SJCRH30 (cell line): Measurements from ENCODE around the gene SLC25A19. TPM values are rescaled to one million over a fixed set of nuclear protein-coding genes. Genes with fewer than 3 reads are reported as not detected.
"Not testable (repeated sequence)": the region's sequence is repeated elsewhere in the genome, so short reads cannot be mapped to it uniquely, and the experiment has no call there.

Source experiments
- DNase-seq, 2 experiments: peaks; one replicate each; pipeline ENCODE4 v3.0.0-alpha.2; 2015 to 2020
- H3K27ac ChIP-seq: fragments of 250-450 bp; sonication (Bioruptor Pico); 2 replicates; pipeline ENCODE4 v1.5.1; 2020; ENCODE audit warnings: mild to moderate bottlenecking, moderate library complexity
- H3K27me3 ChIP-seq: fragments of 250-450 bp; sonication (Bioruptor Pico); 2 replicates; pipeline ENCODE4 v1.5.1; 2020; ENCODE audit warnings: mild to moderate bottlenecking, moderate library complexity
- H3K36me3 ChIP-seq: fragments of 250-450 bp; sonication (Bioruptor Pico); 2 replicates; pipeline ENCODE4 v1.5.1; 2020; ENCODE audit warnings: mild to moderate bottlenecking, moderate library complexity
- H3K4me1 ChIP-seq: fragments of 250-450 bp; sonication (Bioruptor Pico); 2 replicates; pipeline ENCODE4 v1.5.1; 2020; ENCODE audit warnings: mild to moderate bottlenecking, moderate library complexity
- H3K4me3 ChIP-seq: fragments of 250-450 bp; sonication (Bioruptor Pico); 2 replicates; pipeline ENCODE4 v1.5.1; 2020; ENCODE audit warnings: mild to moderate bottlenecking, moderate library complexity
- H3K9me3 ChIP-seq: fragments of 250-450 bp; sonication (Bioruptor Pico); replicated peaks from 2 replicates; pipeline ENCODE4 v1.5.1; 2020; ENCODE audit warnings: mild to moderate bottlenecking, moderate library complexity
- total RNA-seq: library from RNA; depleted of rRNA; stranded (reverse); fragments of >200 nt; shearing (Covaris generic); gene quantifications from 2 replicates; pipeline ENCODE4 v1.2.3, GENCODE V29; 2014

Gene SLC25A19
- total RNA-seq, 1 experiment from 2014 or later = 18.7 TPM

DNA sequence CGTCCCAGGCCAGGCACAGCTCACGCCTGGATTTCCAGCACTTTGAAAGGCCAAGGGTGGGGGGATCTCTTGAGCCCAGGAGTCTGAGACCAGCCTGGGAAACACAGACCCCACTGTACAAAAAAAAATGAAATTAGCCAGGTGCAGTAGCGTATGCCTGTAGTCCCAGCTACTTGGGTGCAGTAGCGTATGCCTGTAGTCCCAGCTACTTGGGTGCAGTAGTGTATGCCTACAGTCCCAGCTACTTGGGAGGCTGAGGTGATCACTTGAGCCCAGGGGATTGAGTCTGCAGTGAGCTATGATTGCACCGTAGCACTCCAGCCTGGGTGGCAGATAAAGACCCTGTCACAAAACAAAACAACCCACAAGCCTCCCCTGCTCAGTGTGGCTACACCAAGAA is 27.0 kb upstream of the SLC25A19 start:
- H3K4me1 ChIP-seq = no peaks in the 10 kb centered on the region
- H3K27ac ChIP-seq = no peak overlapping the region
- no peaks in the 10 kb centered on the region for H3K27me3 ChIP-seq
- H3K36me3 ChIP-seq = peaks cover 7% of the 10 kb centered on the region
- DNase-seq = no peak
- H3K4me3 ChIP-seq = no peak overlapping the region
- no peaks in the 10 kb centered on the region for H3K9me3 ChIP-seq

DNA sequence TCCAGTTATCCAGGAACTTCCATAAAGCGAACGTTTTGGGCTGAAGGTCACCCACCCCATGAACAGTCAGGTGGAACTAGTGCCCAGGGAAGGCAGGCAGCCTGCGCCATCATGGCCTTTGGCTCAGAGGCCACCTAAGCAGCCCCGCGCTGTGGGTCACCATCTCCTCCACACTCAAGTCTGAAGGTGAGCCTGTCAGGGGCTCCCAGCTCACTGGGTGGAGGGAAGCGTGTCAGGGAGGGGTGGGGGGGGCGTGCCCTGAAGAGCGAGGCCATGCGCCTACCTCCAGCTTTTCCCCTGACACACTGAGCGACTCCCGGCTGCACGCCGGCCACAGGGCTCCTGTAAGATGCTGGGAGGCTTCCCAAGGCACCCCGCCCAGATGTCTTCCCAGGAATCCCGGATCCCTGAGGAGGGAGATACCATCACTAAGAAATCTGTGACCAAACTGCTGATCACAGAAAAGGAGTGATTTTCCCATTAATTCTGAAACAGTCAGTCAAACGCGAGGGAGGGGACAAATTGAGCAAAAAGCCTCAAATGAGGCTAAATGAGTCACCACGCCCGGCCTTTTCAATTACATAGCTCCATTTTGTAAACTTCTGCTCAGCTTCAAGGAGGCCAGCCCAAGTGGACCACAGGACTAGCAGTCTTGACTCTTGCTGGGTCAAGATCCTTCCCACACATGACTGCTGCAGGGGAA is 26.5 kb upstream of the SLC25A19 start:
- no peak for DNase-seq
- Histone ChIP-seq H3K9me3 (no peaks in the 10 kb centered on the region), H3K27ac (no peak overlapping the region), H3K36me3 (peaks cover 4% of the 10 kb centered on the region), H3K4me1 (no peaks in the 10 kb centered on the region), H3K27me3 (no peaks in the 10 kb centered on the region), H3K4me3 (no peak overlapping the region)

DNA sequence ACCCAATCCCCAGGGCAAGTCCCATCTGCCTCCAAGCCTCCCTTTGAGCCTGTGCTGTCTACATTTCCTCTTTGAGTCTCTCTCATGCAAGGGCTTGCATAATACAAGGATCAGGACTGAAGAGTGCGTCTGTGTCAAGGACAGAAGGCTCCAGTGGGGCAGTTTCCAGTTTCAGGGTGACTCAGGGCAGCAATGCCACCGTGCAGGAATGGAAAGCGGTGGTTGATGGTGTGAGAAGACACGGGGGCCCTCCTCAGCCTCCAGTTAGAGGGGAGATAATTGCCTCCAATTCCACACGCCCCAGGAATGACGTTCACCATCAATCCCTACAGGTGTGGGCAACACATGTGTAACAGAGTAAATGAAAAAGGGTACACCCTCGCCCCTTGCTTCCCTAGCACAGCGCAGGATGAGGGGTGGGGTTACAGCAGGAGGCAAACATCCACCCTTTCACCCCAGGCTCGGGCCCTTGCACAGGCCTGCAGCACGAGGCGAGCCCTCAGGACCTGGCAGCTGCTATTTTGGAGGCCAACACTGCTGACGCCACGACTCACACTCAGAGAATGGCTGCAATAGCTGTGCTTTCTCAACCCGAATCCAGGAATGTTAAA is 24.8 kb upstream of the SLC25A19 start:
- no peak overlapping the region for H3K27ac ChIP-seq
- H3K9me3 ChIP-seq = no peaks in the 10 kb centered on the region
- H3K36me3 ChIP-seq = 0 out of 2 replicates have a peak, but pooled peaks cover 2% of the 10 kb centered on the region
- H3K4me1 ChIP-seq = no peaks in the 10 kb centered on the region
- H3K27me3 ChIP-seq = no peaks in the 10 kb centered on the region
- DNase-seq = peak; percentile 29
- H3K4me3 ChIP-seq = no peak overlapping the region

DNA sequence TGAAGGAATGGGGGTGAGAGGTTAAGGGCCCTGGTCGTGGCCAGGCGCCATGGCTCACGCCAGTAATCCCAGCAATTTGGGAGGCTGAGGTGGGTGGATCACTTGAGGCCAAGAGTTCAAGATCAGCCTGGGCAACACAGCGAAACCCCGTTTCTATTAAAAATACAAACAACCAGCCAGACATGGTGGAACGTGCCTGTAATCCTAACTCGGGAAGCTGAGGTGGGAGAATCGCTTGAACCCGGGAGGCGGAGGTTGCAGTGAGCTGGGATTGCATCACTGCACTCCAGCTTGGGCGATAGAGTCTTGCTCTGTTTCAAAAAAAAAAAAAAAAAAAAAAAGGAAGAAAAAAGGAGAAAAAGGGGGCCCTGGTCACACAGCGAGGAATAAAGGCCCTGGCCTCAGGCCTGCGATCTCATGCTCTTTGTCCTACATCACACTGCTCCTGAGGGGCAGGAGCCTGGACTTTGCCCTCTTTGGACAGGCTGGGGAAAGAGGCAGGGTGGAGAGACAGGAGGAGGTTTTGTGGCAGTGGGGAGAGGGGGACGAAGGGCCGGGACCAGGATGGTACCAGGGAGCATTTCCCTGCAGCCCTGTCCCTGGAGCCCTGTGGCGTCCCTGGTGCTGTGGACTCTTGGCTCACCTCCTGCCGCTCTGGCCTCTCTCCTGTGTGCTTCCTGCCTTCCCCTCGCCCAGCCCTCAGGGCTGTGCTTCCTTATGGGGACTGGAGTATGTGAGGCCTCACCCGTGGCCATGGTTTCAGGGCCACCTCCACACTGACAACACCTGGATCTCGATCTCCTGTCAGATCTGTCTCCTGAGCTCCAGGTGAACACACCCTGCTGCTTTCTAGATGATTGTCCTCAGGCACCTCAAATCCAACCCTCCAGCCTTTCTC is 19.7 kb upstream of the SLC25A19 start:
- Histone ChIP-seq H3K4me1 (no peaks in the 10 kb centered on the region), H3K9me3 (no peaks in the 10 kb centered on the region), H3K27me3 (no peaks in the 10 kb centered on the region), H3K27ac (no peak overlapping the region), H3K4me3 (no peak overlapping the region), H3K36me3 (no peaks in the 10 kb centered on the region)
- DNase-seq = no peak

DNA sequence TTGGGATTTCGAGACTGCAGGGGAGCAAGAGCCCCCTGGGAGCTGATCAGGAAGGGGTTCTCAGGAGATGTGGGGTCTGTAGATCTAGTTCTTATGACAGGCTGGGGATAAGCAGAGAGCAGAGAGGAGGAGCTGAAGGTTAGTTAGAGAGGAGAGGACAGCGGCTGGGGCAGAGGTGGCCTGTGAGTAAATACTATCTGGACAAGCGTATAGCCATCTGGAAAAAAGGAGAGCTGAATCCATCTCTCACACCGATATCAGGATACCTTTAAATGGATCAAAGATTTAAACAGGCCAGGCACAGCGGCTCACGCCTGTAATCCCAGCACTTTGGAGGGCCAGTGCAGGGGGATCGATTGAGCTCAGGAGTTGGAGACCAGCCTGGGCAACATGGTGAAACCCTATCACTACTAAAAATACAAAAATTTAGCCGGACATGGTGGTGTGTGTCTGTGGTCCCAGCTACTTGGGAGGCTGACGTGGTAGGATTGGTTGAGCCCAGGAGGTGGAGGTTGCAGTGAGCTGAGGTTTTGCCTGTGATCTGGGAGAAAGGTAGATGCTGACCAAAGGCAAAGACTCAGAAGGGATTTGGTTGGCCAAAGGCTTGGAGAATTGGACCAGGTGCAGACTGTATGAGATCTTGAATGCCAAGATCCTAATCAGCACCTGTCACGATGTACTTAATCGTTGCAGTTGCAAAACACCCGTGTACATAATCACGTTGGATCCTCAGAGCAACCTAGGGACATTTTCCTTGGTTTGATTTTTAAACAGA is 18.9 kb upstream of the SLC25A19 start:
- Histone ChIP-seq H3K27me3 (no peaks in the 10 kb centered on the region), H3K27ac (no peak overlapping the region), H3K4me3 (no peak overlapping the region), H3K36me3 (no peaks in the 10 kb centered on the region), H3K4me1 (no peaks in the 10 kb centered on the region), H3K9me3 (no peaks in the 10 kb centered on the region)
- no peak for DNase-seq

DNA sequence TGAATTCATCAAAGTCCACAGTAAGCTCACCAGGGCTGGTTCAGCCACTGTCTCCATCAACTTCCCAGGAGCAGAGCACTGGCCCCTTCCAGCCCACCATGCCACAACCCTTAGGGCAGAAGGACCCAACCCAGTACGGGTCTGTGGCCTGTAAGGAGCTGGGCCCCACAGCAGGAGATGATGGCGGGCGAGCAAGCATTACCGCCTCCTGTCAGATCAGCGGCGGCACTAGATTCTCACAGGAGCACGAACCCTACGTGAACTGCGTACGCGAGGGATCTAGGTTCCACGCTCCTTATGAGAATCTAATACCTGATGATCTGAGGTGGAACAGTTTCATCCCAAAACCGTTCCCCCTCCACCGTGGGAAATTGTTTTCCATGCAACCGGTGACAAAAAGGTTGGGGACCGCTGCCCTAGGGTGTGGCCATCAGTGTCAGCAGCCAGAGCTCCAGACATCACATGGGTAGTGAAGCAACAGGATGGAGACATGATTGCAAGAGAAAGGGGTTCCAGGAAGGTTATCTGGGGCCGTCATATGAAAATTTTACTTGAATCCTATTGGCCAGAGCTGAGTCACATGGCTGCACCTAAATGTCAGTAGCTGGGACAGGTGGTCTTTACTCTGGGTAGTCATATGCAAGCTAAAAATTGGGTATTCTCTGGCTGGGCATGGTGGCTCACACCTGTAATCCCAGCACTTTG is 12.4 kb upstream of the SLC25A19 start:
- Histone ChIP-seq H3K4me3 (no peak overlapping the region), H3K27me3 (no peaks in the 10 kb centered on the region), H3K36me3 (no peaks in the 10 kb centered on the region), H3K9me3 (no peaks in the 10 kb centered on the region), H3K27ac (no peak overlapping the region), H3K4me1 (no peaks in the 10 kb centered on the region)
- no peak for DNase-seq

- H3K27me3 ChIP-seq = no peaks in the 10 kb centered on the region
- H3K9me3 ChIP-seq = no peaks in the 10 kb centered on the region
- no peak for DNase-seq
- no peaks in the 10 kb centered on the region for H3K4me1 ChIP-seq
- H3K27ac ChIP-seq = no peak overlapping the region
- no peak overlapping the region for H3K4me3 ChIP-seq
- no peaks in the 10 kb centered on the region for H3K36me3 ChIP-seq
Observed at GRCh38 chr17:75301049-75301448, 11.8 kb upstream of the SLC25A19 start.

DNA sequence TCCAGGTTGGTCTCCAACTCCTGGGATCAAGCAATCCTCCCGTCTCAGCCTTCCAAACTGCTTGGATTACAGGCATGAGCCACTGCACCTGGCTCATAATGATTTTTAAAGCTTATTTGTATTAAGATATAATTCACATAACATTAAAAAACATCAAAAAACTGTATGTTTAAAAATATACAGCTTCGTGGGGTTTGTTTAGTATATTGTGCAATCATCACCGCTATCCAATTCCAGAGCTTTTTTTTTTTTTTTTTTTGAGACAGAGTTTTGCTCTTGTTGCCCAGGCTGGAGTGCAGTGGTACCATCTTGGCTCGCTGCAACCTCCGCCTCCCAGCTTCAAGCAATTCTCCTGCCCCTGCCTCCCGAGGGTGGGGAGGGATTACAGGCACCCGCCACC is 11.0 kb upstream of the SLC25A19 start:
- H3K4me3 ChIP-seq = no peak overlapping the region
- no peak for DNase-seq
- H3K9me3 ChIP-seq = no peaks in the 10 kb centered on the region
- H3K36me3 ChIP-seq = no peaks in the 10 kb centered on the region
- H3K27me3 ChIP-seq = no peaks in the 10 kb centered on the region
- no peak overlapping the region for H3K27ac ChIP-seq
- no peaks in the 10 kb centered on the region for H3K4me1 ChIP-seq

DNA sequence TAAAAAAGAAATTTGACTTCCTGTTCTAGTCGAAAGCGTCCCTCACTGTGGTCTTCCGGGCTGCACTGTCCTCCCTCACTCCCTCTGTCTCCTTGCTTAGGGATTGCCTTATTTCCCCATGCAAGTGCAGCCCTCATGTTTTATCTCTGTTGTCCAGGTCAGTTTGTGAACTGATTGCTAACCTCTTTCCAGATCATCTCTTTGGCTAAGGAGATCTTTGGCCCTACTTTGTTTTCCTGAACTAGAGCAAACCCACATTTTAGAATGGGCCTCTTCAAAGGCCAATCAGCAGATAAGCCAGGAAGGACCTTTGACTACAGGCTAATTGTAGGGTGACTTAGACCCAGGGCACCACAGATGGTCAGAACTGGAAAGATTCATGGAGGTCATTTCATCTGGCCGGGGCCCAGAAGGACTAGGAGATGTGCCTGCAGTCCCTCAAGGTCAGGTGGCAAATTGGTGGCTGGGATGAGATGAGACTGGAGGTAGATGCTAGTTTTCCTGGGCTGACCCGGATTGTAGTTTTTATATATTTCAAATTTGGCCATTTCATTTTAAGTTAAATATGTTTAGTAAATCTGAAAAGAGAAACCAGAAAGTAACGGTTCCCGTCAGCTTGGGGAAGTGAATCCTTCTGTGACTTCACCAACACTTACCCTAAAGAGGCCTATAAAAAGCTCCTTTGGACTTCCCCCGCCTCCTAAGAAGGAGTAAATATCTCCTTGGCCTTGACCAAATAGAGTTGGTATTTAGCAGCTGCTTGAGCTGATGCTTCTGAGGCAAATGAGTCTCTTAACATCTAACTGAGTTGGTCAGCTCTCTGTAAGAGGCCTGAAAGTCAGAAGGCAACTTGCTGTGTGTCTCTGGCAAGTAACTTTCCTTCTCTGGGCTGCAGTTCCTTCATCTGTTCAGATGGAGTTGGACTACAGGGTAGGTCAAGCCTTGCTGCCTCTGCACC is 6.2 kb upstream of the SLC25A19 start:
- Histone ChIP-seq H3K4me3 (no peak overlapping the region), H3K4me1 (no peaks in the 10 kb centered on the region), H3K9me3 (no peaks in the 10 kb centered on the region), H3K27me3 (no peaks in the 10 kb centered on the region), H3K27ac (no peak overlapping the region), H3K36me3 (no peaks in the 10 kb centered on the region)
- DNase-seq = no peak

- H3K4me1 ChIP-seq, H3K4me3 ChIP-seq, H3K27ac ChIP-seq, H3K9me3 ChIP-seq, DNase-seq, H3K27me3 ChIP-seq, H3K36me3 ChIP-seq: not testable (repeated sequence)
Observed at GRCh38 chr17:75292810-75293448, 3.7 kb upstream of the SLC25A19 start.

DNA sequence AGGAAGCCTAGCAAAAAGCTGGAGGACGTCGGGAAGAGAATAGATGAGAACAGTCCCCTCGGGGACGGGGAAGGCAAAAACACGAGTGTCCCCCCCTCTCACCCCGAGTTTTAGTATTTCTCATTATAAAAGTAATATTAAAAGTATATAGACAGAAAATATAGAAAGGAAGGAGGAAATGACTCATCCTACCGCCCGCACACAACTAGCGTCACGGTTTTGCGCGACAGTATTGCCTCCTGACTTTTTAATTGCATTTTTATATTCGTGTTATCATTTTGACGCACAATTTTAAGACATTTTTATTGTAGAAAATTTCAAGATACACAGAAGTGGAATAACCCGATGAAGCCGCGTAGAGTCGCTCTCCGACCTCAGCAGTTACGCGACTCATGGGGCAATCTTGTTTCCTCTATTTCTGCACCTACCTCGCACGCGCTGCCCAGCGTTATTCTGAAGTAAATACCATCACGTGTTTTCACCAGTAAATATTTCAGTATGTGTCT is 652 bp upstream of the SLC25A19 start:
- Histone ChIP-seq H3K27me3 (no peaks in the 10 kb centered on the region), H3K9me3 (no peaks in the 10 kb centered on the region), H3K36me3 (no peaks in the 10 kb centered on the region), H3K4me1 (no peaks in the 10 kb centered on the region), H3K27ac (peak overlapping the region; percentile 15; the same call in 1 of the 2 replicates), H3K4me3 (peak overlapping the region; percentile 79)
- DNase-seq = no peak

GRCh38 chr17:75288770-75289114 is 491 bp downstream of the SLC25A19 start:
- DNase-seq = peak; percentile 50 to 58

DNA sequence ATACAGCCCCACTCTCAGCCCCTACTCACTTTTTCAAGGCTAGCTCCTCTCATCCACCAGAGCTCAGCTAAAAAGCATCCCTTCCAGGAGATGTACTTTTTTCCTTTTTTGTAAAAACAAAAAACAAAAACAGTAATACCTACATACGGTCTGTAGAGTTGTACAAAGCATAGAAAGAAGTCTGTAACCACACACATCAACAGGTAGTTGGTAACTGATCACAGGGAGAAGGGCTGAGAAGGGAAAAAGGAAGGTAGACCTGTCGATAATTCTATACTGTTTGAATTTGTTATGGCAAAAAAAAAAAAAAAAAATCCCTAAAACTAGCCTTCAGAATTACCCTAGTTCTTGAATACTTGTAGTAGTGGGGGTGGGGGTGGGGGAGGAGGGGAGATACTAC is 874 bp downstream of the SLC25A19 start:
- no peak for DNase-seq
- Histone ChIP-seq H3K9me3 (no peaks in the 10 kb centered on the region), H3K4me1 (no peaks in the 10 kb centered on the region; the same call in 1 of the 2 replicates), H3K4me3 (peak overlapping the region; percentile 79), H3K27ac (no peak overlapping the region), H3K36me3 (no peaks in the 10 kb centered on the region), H3K27me3 (no peaks in the 10 kb centered on the region)

More at GRCh38 chr17:75288770-75289114, 491 bp downstream of the SLC25A19 start:
- H3K27ac ChIP-seq = peak overlapping the region; percentile 2; the same call in 1 of the 2 replicates
- H3K36me3 ChIP-seq = no peaks in the 10 kb centered on the region
- H3K4me1 ChIP-seq = no peaks in the 10 kb centered on the region; the same call in 1 of the 2 replicates
- peak overlapping the region; percentile 79 for H3K4me3 ChIP-seq
- H3K9me3 ChIP-seq = no peaks in the 10 kb centered on the region
- no peaks in the 10 kb centered on the region for H3K27me3 ChIP-seq
